HEK293T (cell line): ENCODE results near the gene SETD3.

Source experiments
- ARNT ChIP-seq: fragments of 450-650 bp; IDR thresholded peaks from 2 replicates; pipeline ENCODE4 v1.6.1; 2017; ENCODE audit warnings: mild to moderate bottlenecking
- BHLHE40 ChIP-seq: fragments of 450-650 bp; IDR thresholded peaks from 2 replicates; pipeline ENCODE4 v1.6.1; 2016; ENCODE audit warnings: mild to moderate bottlenecking, moderate library complexity, borderline replicate concordance
- CTBP1 ChIP-seq: fragments of 450-650 bp; IDR thresholded peaks from 2 replicates; pipeline ENCODE4 v1.6.1; 2016; ENCODE audit warnings: borderline replicate concordance
- ELF4 ChIP-seq: fragments of 450-650 bp; IDR thresholded peaks from 2 replicates; pipeline ENCODE4 v1.6.1; 2017; ENCODE audit warnings: antibody characterized with exemption
- FOXA1 ChIP-seq: fragments of 450-650 bp; IDR thresholded peaks from 2 replicates; pipeline ENCODE4 v1.6.1; 2016; ENCODE audit warnings: mild to moderate bottlenecking
- FOXM1 ChIP-seq: fragments of 450-650 bp; IDR thresholded peaks from 2 replicates; pipeline ENCODE4 v1.6.1; 2017; ENCODE audit warnings: mild to moderate bottlenecking, borderline replicate concordance
- HDGF ChIP-seq: fragments of 450-650 bp; IDR thresholded peaks from 2 replicates; pipeline ENCODE4 v1.6.1; 2017; ENCODE audit warnings: antibody characterized with exemption, borderline replicate concordance
- L3MBTL2 ChIP-seq: fragments of 450-650 bp; conservative IDR thresholded peaks from 2 replicates; pipeline ENCODE4 v1.6.1; 2016; ENCODE audit warnings: mild to moderate bottlenecking
- LEF1 ChIP-seq: fragments of 450-650 bp; IDR thresholded peaks from 2 replicates; pipeline ENCODE4 v1.6.1; 2017; ENCODE audit warnings: mild to moderate bottlenecking, borderline replicate concordance
- NFRKB ChIP-seq: fragments of 450-650 bp; IDR thresholded peaks from 2 replicates; pipeline ENCODE4 v1.6.1; 2016; ENCODE audit warnings: mild to moderate bottlenecking, moderate library complexity
- PKNOX1 ChIP-seq: fragments of 450-650 bp; IDR thresholded peaks from 2 replicates; pipeline ENCODE4 v1.6.1; 2016
- SP1 ChIP-seq: fragments of 450-650 bp; IDR thresholded peaks from 2 replicates; pipeline ENCODE4 v1.6.1; 2017
- SUZ12 ChIP-seq: fragments of 450-650 bp; IDR thresholded peaks from 2 replicates; pipeline ENCODE4 v1.6.1; 2016; ENCODE audit warnings: mild to moderate bottlenecking
- ZNF384 ChIP-seq: fragments of 450-650 bp; IDR thresholded peaks from 2 replicates; pipeline ENCODE4 v1.6.1; 2016

DNA sequence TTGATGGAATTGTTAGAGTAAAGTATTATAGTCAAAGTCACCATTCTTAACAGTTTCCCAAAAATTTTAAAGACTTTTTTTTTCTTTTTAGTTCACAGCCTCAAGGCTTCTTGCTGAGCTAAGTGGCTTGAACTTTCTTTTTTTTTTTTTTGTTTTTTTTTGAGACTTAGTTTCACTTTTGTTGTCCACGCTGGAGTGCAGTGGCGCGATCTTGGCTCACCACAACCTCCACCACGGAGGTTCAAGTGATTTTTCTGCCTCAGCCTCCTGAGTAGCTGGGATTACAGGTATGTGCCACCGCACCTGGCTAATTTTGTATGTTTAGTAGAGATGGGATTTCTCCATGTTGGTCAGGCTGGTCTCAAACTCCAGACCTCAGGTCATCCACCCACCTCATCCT lies 92.8 kb downstream of the SETD3 start:
- TF ChIP-seq FOXM1 (no peak), CTBP1 (no peak), HDGF (no peak), ARNT (no peak), PKNOX1 (no peak), L3MBTL2 (no peak), FOXA1 (no peak), SP1 (no peak), LEF1 (no peak), ZNF384 (no peak), ELF4 (no peak), SUZ12 (no peak), BHLHE40 (no peak), NFRKB (no peak)
